ENCODE data around the gene PRM1.

- TF ChIP-seq POLR2A (IDR thresholded peaks at IDR 0.05) (no peak), POLR2AphosphoS5 (IDR thresholded peaks at IDR 0.05) (no peak)
Measured at GRCh38 chr16:11268921-11269375, 12.2 kb downstream of the PRM1 start, which contains the start of gene TNP2.

Data from breast epithelium (tissue), 3 donors.